ENCODE results near the gene LAGE3.

DNA sequence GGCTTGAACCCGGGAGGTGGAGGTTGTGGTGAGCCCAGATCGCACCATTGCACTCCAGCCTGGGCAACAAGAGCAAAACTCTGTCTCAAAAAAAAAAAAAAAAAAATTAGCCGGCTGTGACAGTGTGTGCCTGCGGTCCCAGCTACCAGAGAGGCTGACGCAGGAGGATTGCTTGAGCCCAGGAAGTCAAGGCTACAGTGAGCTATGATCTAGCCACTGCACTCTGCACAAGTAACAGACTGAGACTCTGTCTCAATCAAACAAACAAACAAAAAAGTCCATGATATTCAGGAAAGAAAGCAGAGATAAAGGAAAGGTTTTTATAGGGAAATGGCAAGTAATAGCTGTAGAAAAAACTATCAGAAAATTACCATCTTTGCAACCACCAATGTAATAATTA is 2.1 kb upstream of the LAGE3 start:
- TF ChIP-seq TAF1 (IDR thresholded peaks at IDR 0.05; ENCODE audit: borderline replicate concordance, low read depth, low read length) (no peak), HCFC1 (IDR thresholded peaks at IDR 0.05; ENCODE audit: low read length) (no peak), FOXM1 (IDR thresholded peaks at IDR 0.05; ENCODE audit: low read depth, low read length) (no peak), CHD2 (IDR thresholded peaks at IDR 0.05; ENCODE audit: borderline replicate concordance, low read depth, low read length) (no peak), ZNF274 (IDR thresholded peaks at IDR 0.05; ENCODE audit: insufficient read depth, insufficient read length) (no peak), RCOR1 (conservative IDR thresholded peaks at IDR 0.05; ENCODE audit: low read depth, low read length) (no peak), SPI1 (IDR thresholded peaks at IDR 0.05; ENCODE audit: borderline replicate concordance, insufficient read depth, low read depth, low read length) (no peak), SREBF2 (IDR thresholded peaks at IDR 0.05; ENCODE audit: low read length) (no peak), TCF7 (IDR thresholded peaks at IDR 0.05; ENCODE audit: borderline replicate concordance) (no peak)
- TF ChIP-seq, protein P1, sequence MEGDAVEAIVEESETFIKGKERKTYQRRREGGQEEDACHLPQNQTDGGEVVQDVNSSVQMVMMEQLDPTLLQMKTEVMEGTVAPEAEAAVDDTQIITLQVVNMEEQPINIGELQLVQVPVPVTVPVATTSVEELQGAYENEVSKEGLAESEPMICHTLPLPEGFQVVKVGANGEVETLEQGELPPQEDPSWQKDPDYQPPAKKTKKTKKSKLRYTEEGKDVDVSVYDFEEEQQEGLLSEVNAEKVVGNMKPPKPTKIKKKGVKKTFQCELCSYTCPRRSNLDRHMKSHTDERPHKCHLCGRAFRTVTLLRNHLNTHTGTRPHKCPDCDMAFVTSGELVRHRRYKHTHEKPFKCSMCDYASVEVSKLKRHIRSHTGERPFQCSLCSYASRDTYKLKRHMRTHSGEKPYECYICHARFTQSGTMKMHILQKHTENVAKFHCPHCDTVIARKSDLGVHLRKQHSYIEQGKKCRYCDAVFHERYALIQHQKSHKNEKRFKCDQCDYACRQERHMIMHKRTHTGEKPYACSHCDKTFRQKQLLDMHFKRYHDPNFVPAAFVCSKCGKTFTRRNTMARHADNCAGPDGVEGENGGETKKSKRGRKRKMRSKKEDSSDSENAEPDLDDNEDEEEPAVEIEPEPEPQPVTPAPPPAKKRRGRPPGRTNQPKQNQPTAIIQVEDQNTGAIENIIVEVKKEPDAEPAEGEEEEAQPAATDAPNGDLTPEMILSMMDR (IDR thresholded peaks at IDR 0.05 in 2 of 3, conservative IDR thresholded peaks at IDR 0.05 in 1 of 3; ENCODE audit: control insufficient read depth in 2 of 3, extremely low read depth in 1 of 3, insufficient read depth in 1 of 3, low read depth in 3 of 3, low read length in 3 of 3): no peak
- TF ChIP-seq, protein P2, sequence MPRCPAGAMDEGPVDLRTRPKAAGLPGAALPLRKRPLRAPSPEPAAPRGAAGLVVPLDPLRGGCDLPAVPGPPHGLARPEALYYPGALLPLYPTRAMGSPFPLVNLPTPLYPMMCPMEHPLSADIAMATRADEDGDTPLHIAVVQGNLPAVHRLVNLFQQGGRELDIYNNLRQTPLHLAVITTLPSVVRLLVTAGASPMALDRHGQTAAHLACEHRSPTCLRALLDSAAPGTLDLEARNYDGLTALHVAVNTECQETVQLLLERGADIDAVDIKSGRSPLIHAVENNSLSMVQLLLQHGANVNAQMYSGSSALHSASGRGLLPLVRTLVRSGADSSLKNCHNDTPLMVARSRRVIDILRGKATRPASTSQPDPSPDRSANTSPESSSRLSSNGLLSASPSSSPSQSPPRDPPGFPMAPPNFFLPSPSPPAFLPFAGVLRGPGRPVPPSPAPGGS (IDR thresholded peaks at IDR 0.05; ENCODE audit: borderline replicate concordance, insufficient read depth, low read depth, low read length, poor library complexity, severe bottlenecking): no peak

Data from GM12878 (cell line).